Epidermal melanocyte (primary cell): ENCODE measurements around the gene TWIST2.

Experiments
- DNase-seq: peaks from one replicate; pipeline ENCODE4 v3.0.0; 2011; ENCODE audit warnings: low spot score; ENCODE audit not compliant: insufficient read length

Gene TWIST2

DNA sequence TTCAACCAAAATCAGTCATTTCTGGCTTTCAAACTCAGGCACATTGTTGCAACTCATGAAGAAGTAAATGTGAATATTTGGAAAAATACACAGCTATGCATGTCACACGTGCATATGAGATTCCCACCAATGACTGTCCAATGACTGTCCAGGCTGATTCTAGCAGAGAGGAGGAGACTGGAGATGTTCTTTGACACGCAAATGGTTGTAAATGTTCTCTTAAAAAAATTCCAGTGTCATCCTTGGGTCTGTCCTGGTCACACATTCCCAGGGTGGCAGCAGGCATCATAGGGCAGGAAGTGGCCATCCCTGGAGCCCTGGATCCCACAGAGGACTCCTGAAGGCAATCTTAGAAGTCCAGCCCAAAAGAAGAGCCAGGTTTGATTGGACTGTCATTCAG lies 40.9 kb downstream of the TWIST2 start:
- no peak for DNase-seq

DNA sequence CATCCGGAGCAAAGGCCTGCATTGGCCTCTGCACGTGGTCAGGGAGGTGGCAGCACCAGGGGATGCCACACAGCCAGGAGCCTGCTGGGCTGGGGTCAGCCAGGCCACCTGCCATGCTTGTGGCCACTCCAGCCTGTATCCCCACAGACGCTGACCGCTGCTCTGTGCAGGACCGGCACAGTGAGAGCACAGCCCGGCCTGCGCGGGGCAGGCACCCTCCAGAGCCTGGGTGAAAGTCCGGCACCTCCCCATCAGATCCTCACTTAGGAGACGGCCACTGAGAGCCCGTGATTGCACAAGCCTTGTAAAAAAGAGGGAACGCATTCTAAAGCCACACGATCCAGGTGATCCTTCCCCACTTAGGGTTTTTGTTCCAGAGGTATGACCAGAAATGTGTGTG lies 42.2 kb downstream of the TWIST2 start:
- DNase-seq: no peak

DNA sequence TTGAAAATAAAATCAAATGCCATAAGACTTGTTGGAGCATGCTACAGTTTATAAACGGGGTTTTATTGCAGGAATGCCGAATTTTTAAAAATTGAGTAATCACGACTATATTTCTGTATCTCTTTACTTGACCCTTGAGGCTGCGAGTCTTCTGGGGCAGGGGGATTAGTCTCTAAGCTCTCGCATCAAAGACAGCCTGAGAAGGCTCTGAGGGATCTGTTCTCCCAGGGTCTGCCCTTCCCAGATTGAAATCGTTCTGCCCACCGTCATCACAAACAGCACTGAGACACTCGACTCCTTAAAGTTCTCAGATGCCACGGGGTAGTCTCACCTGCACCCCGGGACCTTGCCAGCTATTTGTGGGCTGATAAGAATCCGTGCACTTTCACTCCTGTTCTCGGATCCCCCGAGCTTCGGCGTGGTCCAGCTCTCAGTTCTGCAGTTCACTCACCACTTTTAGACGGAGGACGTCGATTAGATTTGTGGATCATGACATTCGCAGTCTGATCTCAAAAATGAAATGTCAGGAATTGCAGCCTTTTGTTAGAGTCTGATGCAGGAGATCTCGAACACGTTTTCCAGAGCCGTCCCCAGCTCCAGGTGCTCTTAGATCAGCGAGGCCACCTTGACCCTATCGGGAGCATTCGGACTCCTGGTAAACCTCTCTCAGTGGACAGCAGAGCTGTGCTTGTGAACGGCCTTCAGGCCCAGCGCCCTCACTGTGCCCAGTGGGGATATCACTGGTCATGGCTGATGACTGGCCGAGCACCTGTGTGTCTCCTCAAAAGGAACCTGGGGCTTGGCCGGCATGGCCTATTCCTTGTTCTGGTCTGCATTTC lies 43.0 kb downstream of the TWIST2 start:
- DNase-seq: no peak

DNA sequence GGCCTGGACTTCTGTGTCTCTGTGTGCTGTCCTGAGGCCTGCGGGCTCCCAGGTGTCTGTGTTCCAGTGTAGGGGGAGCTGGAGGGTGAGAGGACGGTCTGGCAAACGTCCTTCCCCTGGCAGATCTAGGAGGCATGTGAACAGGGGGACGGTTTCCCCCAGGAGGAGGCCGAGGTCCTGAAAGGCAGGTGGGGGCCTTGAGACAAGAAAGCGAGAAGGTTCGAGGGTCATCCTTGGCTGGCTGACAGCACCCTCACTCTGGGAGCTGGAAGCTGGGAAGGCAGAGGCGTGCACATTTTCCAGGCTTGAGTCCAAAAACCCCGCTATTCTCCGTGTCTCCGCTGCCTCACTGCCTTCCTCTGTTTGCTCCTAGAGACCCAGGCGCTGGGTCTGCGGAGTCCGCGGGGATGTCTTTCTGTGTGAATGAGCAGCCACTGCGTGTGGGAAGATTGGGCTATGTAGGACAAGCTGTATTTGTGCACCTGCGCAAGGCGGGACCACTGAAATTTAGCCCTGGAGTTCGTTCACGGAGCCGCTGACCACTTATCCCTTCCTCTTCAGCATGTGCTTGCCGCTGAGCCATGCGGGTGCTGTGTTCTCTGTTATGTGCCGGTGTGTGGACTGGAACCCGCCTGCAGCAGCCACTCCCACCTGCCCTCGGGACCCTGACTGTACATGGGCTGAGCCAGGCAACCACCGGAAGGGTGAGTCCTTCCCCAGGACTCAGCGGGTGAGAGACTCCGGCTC lies 43.7 kb downstream of the TWIST2 start:
- DNase-seq: no peak

DNA sequence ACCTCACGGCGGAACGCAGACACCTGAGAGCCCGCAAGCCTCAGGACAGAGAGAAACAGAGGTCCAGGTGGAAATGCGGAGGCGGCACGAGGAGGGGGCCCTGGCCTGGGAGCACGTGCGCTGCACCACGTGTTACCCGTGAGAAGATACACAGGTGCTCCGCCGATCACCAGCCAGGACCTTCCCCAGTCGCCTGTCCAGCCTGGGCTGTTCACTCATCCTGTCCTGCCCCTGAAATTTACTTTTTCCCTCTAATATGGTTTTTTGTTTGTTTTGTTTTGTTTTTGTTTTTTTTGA lies 44.3 kb downstream of the TWIST2 start:
- no peak for DNase-seq

DNA sequence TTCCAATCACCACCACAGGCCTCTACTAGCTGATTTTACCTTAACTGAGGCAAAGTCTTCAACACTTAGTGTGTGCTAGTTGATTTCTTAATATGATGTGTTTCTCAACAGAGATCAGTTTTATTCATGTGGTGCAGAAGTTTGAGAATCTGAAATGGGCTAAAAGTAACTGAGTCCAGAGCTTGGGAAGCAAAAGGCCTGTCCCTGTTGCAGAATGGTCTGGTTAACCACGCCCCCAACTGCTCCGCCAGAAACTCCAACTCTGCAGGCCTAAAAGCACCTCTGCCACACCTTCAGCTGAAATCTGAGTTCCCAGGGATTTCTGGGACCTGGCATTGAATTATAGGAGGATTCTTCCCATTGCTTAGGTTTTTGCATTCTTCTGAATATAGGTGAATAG lies 44.9 kb downstream of the TWIST2 start:
- DNase-seq: no peak

DNA sequence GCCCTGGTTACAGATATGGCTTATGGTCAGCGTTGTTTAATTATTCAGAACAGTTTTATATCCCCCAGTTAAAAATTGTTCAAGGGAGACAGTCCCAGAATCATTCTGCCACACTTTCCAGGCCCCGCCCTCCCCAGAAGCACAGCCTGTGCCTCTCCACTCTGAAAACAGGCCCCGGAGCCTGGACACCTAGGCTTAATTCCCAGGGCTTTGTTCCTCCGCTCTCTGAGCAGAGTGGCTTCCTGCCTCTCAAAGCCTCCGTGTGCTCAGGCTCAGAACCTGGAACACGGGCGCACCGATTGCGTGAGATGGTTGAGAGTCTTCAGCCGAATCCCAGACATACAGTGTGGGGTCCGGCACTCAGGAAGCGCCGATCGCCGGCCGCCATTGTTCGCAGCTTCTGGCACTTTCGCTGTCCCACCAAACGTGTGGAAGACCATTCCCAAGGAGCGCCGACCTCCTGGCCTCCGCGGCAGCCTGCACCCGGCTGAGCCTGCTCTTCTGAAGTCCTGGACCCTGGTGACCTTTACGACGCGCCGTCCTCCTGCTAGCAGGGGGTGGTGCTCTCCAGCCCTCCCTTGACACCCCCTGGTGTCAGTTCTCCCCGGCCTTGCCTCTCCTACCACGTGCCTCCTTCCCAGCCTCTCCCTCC lies 45.6 kb downstream of the TWIST2 start:
- no peak for DNase-seq

DNA sequence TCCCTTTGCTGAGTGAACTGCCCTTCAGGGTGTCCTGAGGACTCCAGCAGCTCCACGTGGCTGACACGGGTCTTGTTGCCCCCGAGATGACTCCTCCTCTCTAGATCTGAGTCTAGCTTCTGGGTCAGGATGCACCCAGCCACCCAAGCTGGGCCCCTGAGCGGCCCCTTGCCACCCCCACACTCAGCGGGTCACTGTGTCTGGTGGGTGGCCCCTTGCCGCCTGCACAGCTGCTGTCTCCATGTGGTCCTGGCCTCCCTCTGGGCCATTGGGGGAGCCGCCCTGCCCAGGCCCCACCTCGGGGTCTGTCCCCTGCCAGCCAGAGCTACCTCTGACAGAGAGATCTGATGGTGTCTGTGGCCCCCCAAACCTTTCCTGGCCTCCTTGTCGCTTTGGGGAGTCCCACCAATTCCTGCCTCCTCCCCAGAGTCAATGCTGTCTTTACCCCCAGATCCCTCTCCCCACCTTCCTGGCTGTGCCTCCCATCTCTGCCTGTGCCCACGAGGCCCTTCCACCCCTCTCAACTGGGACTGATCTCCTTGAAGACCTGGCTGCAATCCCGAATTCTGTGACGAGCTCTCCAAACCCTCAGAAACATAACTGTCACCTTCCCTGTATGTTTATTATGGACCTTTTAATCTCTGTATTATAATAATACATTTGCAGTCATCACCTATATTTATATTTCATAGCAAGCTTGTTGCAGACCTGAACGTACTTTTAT lies 46.5 kb downstream of the TWIST2 start:
- DNase-seq: no peak

DNA sequence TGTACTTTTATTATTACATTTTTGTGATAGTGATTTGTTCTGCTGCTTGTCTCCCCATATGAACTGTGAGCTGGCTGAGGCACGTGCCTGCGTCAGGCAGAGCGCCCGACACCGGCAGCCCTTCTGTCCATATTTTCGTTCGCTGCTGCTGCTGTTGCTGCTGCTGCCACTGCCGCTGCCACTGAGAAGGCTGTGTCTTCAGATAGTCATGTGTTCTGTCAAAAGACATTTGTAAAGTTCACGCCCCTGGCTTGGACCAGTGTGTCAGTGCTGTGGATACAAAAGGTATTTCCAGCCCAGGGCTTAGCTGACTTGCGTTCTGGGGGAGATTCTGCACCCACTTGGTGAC lies 47.0 kb downstream of the TWIST2 start:
- DNase-seq: no peak

DNA sequence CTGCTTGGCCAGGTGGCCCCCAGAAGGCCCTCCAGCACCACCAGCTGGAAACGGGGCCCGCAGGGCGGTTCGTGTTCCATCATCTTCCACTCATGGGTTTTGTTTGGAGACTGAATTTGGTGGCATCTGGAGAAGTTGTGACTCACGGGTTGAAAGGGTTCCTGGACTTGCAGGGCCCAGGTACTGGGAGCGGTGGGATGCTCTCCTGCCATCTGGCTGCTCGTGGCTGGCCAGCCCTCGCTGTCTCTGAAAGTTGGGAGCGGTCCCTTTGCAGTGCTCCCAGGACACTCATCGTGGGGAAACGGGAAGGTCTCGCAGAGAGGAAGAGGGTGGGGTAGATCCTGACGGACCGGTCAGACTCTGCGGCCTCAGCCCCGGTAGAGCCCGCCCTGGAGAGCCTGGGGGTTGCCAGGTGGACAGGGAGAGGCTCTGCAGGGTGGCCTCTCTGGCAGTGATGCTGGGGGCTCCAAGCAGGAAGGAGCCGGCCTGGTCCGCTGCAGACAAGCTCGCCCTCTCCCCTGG lies 47.5 kb downstream of the TWIST2 start:
- no peak for DNase-seq

DNA sequence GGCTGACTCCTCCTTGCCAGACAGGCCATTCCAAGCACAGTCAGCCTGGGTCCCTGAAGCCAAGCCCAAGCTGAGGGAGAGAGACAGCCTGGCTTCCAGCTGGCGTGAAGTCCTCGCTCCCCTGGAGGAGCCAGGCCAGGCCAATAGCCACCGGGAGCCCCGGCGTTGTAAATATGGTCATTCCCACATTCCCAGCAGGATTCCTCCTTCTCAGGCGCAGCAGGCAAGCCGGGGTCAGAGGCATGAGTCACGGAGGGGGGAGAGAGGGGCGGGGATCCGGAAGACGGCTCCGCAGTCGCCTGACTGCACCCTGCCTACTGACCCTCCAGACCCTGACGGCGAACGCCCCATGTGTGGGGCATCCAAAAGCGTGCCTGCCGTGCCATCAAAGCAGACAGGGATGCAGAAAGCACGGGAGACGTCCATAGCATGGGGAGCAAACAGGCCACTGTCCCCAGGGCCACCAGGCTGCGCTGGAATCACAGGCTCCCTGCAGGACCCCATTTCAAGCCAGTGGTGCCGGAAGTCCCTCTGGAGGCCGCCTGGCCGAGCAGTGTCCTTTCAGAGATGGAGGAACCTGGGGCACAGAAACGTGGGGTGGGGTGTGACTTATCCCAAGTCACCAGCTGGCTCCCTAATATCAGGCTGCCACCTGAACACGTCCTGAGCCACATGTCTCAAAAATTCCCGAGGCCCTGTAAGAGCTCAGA lies 48.2 kb downstream of the TWIST2 start:
- peak; percentile 57 for DNase-seq

DNA sequence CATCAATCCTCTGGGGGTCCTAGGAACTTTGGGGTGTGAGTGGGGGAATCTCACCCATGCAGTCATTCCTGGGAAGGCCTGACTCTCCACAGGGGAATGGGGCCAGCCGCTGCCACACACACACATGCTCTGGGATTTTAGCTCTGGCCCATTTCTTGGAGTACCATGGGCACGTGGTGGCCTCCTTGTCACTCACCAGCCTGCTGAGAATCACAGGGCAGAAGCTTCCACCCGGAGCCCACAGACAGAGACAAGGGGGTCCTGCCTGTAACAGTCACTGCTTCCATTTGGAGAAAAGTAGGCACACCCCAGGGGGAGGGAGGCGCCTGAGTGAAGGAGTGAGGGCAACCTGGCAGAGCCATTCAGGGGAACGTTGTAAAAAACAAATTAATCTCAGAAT lies 48.8 kb downstream of the TWIST2 start:
- no peak for DNase-seq

DNA sequence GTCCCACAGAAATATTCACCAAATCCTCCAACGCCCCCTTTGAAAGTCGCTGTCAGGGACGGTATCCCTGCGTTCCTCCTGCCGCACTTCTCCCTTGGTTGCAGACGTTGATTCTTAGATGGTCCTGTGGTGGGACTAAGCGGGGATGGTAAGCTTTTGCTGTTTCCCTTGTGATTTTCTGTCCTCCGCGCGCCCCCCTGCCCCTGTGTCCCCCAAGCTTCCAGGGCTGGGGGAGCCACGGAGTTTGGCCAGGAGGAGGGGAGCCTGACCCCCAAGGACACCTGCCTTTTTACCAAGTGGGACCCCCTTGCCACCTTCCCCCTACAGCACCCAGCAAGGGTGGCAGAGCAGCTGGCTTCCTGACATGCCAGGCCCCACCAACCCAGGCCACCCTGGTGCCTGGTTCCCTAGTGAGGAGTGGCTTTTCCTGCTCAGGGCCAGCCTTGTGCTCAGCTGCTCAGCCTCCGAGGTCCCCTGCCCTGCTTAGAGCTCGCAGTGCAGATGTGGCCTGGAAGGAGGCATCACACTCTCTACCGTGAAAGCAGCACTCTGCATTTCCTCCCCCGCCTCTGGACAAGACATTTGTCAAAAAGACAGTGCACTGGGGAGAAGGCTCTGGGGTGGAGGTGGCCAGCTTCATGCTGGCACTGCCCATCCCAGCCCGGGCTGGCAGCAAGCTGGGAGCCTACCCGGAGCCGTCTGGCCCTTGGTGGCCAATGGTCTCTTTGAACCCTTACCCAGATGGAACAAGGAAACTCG lies 49.4 kb downstream of the TWIST2 start:
- DNase-seq: no peak

DNA sequence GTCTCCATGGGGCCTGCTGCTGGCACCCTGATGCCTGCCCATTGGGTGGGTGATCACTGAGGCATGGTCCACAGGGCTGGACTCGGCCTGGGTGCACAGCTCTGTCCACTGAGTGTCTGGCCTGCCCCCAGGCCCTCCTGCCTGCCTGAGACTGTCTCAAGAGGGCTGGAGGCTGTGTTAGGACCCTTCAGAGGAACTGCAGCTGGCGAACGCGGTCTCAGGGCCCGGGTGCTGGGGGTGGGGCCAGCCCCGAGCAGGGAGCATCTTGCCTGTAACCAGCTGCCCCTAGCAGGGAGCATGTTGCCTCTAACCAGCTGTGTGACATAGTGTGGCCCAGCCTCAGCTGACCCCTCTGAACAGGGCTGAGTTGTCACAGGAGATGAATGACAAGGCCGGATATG lies 50.0 kb downstream of the TWIST2 start:
- no peak for DNase-seq

DNA sequence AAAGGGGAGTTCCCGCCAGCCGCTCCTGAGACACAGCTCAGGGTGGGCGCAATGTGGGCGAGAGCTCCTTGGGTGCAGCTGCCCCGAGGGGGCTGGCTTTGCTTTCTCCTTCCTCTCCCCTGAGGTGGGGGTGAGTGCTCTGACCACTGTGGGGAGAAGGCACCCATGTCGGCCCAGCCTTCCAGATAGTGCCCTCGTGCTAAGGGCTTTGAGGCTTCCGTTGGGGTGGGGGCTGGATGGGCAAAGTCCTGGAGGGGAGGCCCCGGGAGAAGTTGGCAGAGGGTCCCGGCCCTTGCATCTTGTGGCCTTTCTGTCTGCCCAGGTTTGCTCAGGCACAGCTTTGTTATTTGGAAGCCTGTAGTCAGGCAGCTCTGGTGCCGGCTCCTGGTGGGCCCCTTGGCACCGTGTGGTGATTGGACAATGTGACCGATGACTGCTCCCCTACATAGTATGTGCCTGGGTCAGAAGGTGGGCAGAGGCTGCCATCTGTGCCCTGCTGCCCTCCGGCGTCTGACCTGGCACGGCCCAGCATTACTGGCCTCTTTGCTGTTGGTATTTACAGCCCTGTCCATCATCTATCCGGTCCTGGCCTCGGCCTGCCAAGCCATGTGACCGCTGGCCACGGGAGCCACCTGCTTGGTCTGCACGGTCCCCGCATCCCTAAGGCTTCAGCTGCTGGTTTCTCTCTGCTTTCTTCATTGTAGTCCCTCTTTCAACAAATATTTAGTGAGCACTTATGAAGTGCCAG lies 50.8 kb downstream of the TWIST2 start:
- DNase-seq: no peak

DNA sequence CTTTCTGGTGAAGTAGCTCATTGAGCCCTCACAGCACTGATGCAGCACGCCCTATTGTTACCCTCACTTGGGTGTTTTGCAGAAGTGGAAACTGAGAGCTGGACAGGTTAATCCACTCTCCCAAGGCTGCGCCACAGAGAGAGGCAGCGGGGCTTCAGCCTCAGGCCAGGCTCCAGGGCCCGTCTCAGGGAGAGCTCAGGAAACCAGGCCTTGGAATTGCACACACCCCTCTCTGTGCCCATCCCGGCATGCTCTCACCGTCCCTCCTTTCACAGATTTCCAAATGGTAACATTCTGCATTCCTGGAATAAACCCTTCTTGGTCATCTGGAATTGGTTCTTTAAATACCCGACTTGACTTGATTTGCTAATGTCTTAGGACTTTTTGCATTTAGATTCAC lies 51.5 kb downstream of the TWIST2 start:
- no peak for DNase-seq

DNA sequence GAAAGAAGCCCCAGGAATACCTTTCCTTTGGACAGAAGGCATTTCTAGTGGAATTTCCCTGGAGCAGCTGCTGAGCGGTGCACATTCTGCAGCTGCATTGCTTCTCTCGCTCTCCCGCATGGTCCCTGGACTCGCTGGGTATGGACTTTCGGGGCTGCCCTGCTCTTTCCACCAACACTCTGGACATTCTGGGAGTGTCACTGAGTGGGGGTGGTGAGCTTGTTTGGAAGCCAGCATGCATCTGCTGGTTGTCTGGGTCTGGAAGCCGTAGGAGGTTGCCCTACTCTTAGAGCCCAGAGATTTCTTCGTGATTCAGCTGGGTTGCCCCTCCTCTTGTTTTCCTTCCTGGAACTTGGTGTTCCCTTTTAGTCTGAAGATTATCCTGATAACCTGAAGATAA lies 52.6 kb downstream of the TWIST2 start:
- no peak for DNase-seq

DNA sequence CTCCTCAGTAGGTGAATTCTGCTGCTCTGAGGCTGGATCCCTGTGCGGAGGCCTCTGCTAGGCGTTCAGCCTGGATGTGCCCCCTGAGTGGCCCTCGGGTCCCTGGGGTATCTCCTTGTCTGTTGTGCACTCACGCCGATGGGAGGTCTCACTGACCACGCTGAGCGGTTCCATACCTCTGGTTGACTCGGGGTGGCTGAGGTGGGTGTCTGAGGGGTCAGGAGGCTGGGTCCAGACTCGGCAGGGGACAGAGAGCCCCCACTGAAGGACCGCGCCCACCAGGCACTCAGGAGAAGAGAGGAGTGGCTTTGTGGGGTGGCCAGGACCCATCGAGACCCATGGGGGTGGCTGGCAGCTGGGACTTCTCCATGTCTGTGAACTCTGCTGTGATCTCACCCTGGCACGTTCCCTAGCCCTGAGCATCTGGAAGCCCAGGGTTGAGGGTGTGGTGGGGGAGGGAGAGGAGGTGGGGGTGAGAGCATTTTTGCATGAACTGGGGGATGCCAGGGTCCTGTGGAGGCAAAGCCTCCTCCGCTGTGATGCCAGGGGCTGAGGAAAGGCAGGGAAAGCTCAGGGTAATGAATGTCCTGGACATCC lies 53.7 kb downstream of the TWIST2 start:
- DNase-seq: no peak

DNA sequence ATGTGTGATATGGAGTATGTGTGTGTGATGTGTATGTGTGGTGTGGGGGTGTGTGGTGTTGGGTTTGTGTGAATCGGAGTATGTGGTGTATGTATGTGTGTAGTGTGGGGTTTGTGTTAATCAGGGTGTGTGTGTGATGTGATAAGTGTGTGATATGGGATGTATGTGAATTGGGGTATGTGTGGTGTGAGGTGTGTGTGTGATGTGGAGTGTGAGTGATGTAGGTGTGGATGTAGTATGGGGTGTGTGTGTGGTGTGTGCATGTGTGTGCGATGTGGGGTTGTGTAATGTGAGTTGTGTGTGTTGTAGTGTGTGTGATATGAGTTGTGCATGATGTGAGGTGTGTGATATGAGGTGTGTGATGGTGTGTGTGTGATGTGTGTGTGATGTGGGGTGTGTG lies 54.4 kb downstream of the TWIST2 start:
- DNase-seq: no peak
